ENCODE results near the gene PRR16. TPM values are rescaled to one million over a fixed set of nuclear protein-coding genes. Genes with fewer than 3 reads are reported as not detected.

PRR16 gene
- total and polyA plus RNA-seq, 9 donors = 6.0 to 27.3 (median 16.9) TPM

GRCh38 chr5:120443607-120444006 is 20.5 kb upstream of the PRR16 start:
- no peaks in the 10 kb centered on the region for H3K27me3 ChIP-seq (ENCODE audit: control insufficient read depth, insufficient read depth, low read length)
- no peak overlapping the region for H3K4me3 ChIP-seq (ENCODE audit: low read length)
- DNase-seq = no peak
- H3K36me3 ChIP-seq (ENCODE audit: control insufficient read depth, insufficient read depth, low read length) = no peaks in the 10 kb centered on the region
- no peak overlapping the region for H3K27ac ChIP-seq (ENCODE audit: low read length)
- no peaks in the 10 kb centered on the region for H3K9me3 ChIP-seq (replicated peaks; ENCODE audit: control insufficient read depth, low read depth, low read length)
- WGBS (ENCODE audit: insufficient coverage) = no CpG with 5 or more reads among the region's 2 CpGs
- no peaks in the 10 kb centered on the region for H3K4me1 ChIP-seq (ENCODE audit: control insufficient read depth, insufficient read depth, low read length)

- Histone ChIP-seq H3K27me3 (ENCODE audit: control insufficient read depth, insufficient read depth, low read length) (no peaks in the 10 kb centered on the region), H3K4me1 (ENCODE audit: control insufficient read depth, insufficient read depth, low read length) (no peaks in the 10 kb centered on the region), H3K9me3 (replicated peaks; ENCODE audit: control insufficient read depth, low read depth, low read length) (no peaks in the 10 kb centered on the region), H3K4me3 (ENCODE audit: low read length) (no peak overlapping the region), H3K27ac (ENCODE audit: low read length) (no peak overlapping the region), H3K36me3 (ENCODE audit: control insufficient read depth, insufficient read depth, low read length) (no peaks in the 10 kb centered on the region)
- WGBS (ENCODE audit: insufficient coverage) = no CpG with 5 or more reads among the region's 2 CpGs
- DNase-seq = no peak
These were observed 18.0 kb upstream of the PRR16 start for GRCh38 chr5:120446068-120446492.

GRCh38 chr5:120446901-120447300 is 17.2 kb upstream of the PRR16 start:
- WGBS (ENCODE audit: insufficient coverage) = no CpG with 5 or more reads among the region's 2 CpGs
- DNase-seq = no peak
- Histone ChIP-seq H3K4me1 (ENCODE audit: control insufficient read depth, insufficient read depth, low read length) (no peaks in the 10 kb centered on the region), H3K9me3 (replicated peaks; ENCODE audit: control insufficient read depth, low read depth, low read length) (no peaks in the 10 kb centered on the region), H3K4me3 (ENCODE audit: low read length) (no peak overlapping the region), H3K27ac (ENCODE audit: low read length) (no peak overlapping the region), H3K27me3 (ENCODE audit: control insufficient read depth, insufficient read depth, low read length) (no peaks in the 10 kb centered on the region), H3K36me3 (ENCODE audit: control insufficient read depth, insufficient read depth, low read length) (no peaks in the 10 kb centered on the region)

GRCh38 chr5:120447706-120448239 is 16.3 kb upstream of the PRR16 start:
- Histone ChIP-seq H3K9me3 (replicated peaks; ENCODE audit: control insufficient read depth, low read depth, low read length) (no peaks in the 10 kb centered on the region), H3K4me1 (ENCODE audit: control insufficient read depth, insufficient read depth, low read length) (no peaks in the 10 kb centered on the region), H3K36me3 (ENCODE audit: control insufficient read depth, insufficient read depth, low read length) (no peaks in the 10 kb centered on the region), H3K27ac (ENCODE audit: low read length) (no peak overlapping the region), H3K27me3 (ENCODE audit: control insufficient read depth, insufficient read depth, low read length) (no peaks in the 10 kb centered on the region), H3K4me3 (ENCODE audit: low read length) (no peak overlapping the region)
- no CpG with 5 or more reads among the region's 1 CpG for WGBS (ENCODE audit: insufficient coverage)
- no peak for DNase-seq

- no peak overlapping the region for H3K27ac ChIP-seq (ENCODE audit: low read length)
- DNase-seq = no peak
- no peaks in the 10 kb centered on the region for H3K36me3 ChIP-seq (ENCODE audit: control insufficient read depth, insufficient read depth, low read length)
- H3K4me1 ChIP-seq (ENCODE audit: control insufficient read depth, insufficient read depth, low read length) = no peaks in the 10 kb centered on the region
- WGBS (ENCODE audit: insufficient coverage) = no CpG with 5 or more reads among the region's 3 CpGs
- H3K27me3 ChIP-seq (ENCODE audit: control insufficient read depth, insufficient read depth, low read length) = no peaks in the 10 kb centered on the region
- H3K9me3 ChIP-seq (replicated peaks; ENCODE audit: control insufficient read depth, low read depth, low read length) = no peaks in the 10 kb centered on the region
- no peak overlapping the region for H3K4me3 ChIP-seq (ENCODE audit: low read length)
These were observed 14.6 kb upstream of the PRR16 start for GRCh38 chr5:120449501-120449900.

GRCh38 chr5:120450910-120451309 is 13.2 kb upstream of the PRR16 start:
- WGBS (ENCODE audit: insufficient coverage) = 90% methylated on average over 5 of the region's 5 CpGs
- Histone ChIP-seq H3K4me3 (ENCODE audit: low read length) (no peak overlapping the region), H3K27me3 (ENCODE audit: control insufficient read depth, insufficient read depth, low read length) (no peaks in the 10 kb centered on the region), H3K27ac (ENCODE audit: low read length) (no peak overlapping the region), H3K9me3 (replicated peaks; ENCODE audit: control insufficient read depth, low read depth, low read length) (no peaks in the 10 kb centered on the region), H3K4me1 (ENCODE audit: control insufficient read depth, insufficient read depth, low read length) (peaks cover 2% of the 10 kb centered on the region), H3K36me3 (ENCODE audit: control insufficient read depth, insufficient read depth, low read length) (no peaks in the 10 kb centered on the region)
- DNase-seq = no peak

GRCh38 chr5:120451445-120451844 is 12.7 kb upstream of the PRR16 start:
- Histone ChIP-seq H3K4me1 (ENCODE audit: control insufficient read depth, insufficient read depth, low read length) (peaks cover 2% of the 10 kb centered on the region), H3K27ac (ENCODE audit: low read length) (no peak overlapping the region), H3K4me3 (ENCODE audit: low read length) (no peak overlapping the region), H3K9me3 (replicated peaks; ENCODE audit: control insufficient read depth, low read depth, low read length) (no peaks in the 10 kb centered on the region), H3K27me3 (ENCODE audit: control insufficient read depth, insufficient read depth, low read length) (no peaks in the 10 kb centered on the region), H3K36me3 (ENCODE audit: control insufficient read depth, insufficient read depth, low read length) (no peaks in the 10 kb centered on the region)
- no peak for DNase-seq
- 93% methylated on average over 7 of the region's 9 CpGs for WGBS (ENCODE audit: insufficient coverage)

- Histone ChIP-seq H3K36me3 (ENCODE audit: control insufficient read depth, insufficient read depth, low read length) (no peaks in the 10 kb centered on the region), H3K27ac (ENCODE audit: low read length) (no peak overlapping the region)
- no CpG with 5 or more reads among the region's 1 CpG for WGBS (ENCODE audit: insufficient coverage)
These were observed 11.6 kb upstream of the PRR16 start for GRCh38 chr5:120452471-120452870.

GRCh38 chr5:120454094-120454798 is 9.9 kb upstream of the PRR16 start:
- peak; percentile 76 for DNase-seq
- Histone ChIP-seq H3K9me3 (replicated peaks; ENCODE audit: control insufficient read depth, low read depth, low read length) (no peaks in the 10 kb centered on the region), H3K36me3 (ENCODE audit: control insufficient read depth, insufficient read depth, low read length) (no peaks in the 10 kb centered on the region), H3K4me1 (ENCODE audit: control insufficient read depth, insufficient read depth, low read length) (peaks cover 5% of the 10 kb centered on the region), H3K4me3 (ENCODE audit: low read length) (no peak overlapping the region), H3K27ac (ENCODE audit: low read length) (no peak overlapping the region), H3K27me3 (ENCODE audit: control insufficient read depth, insufficient read depth, low read length) (no peaks in the 10 kb centered on the region)
- no CpG with 5 or more reads among the region's 1 CpG for WGBS (ENCODE audit: insufficient coverage)

More at GRCh38 chr5:120452471-120452870, 11.6 kb upstream of the PRR16 start:
- H3K4me1 ChIP-seq (ENCODE audit: control insufficient read depth, insufficient read depth, low read length) = peaks cover 5% of the 10 kb centered on the region
- no peaks in the 10 kb centered on the region for H3K27me3 ChIP-seq (ENCODE audit: control insufficient read depth, insufficient read depth, low read length)
- DNase-seq = no peak
- H3K9me3 ChIP-seq (replicated peaks; ENCODE audit: control insufficient read depth, low read depth, low read length) = no peaks in the 10 kb centered on the region
- H3K4me3 ChIP-seq (ENCODE audit: low read length) = no peak overlapping the region

GRCh38 chr5:120456006-120456405 is 8.1 kb upstream of the PRR16 start:
- no peak for DNase-seq
- H3K27me3 ChIP-seq (ENCODE audit: control insufficient read depth, insufficient read depth, low read length) = no peaks in the 10 kb centered on the region
- H3K36me3 ChIP-seq (ENCODE audit: control insufficient read depth, insufficient read depth, low read length) = no peaks in the 10 kb centered on the region
- H3K9me3 ChIP-seq (replicated peaks; ENCODE audit: control insufficient read depth, low read depth, low read length) = no peaks in the 10 kb centered on the region
- no CpG with 5 or more reads among the region's 3 CpGs for WGBS (ENCODE audit: insufficient coverage)
- no peak overlapping the region for H3K27ac ChIP-seq (ENCODE audit: low read length)
- no peak overlapping the region for H3K4me3 ChIP-seq (ENCODE audit: low read length)
- H3K4me1 ChIP-seq (ENCODE audit: control insufficient read depth, insufficient read depth, low read length) = peaks cover 5% of the 10 kb centered on the region
